Measurements from ENCODE around the gene NEU3.

NEU3 gene

GRCh38 chr11:75004215-75004614 lies 15.5 kb downstream of the NEU3 start:
- Histone ChIP-seq H3K9me2 (replicated peaks; ENCODE audit: insufficient read depth, low read length) (no peaks in the 10 kb centered on the region), H2AFZ (ENCODE audit: low read length) (no peak overlapping the region), H3K36me3 (replicated peaks; ENCODE audit: insufficient read depth, low read length) (no peaks in the 10 kb centered on the region), H3K79me2 (ENCODE audit: low read length) (no peaks in the 10 kb centered on the region), H3K9ac (ENCODE audit: low read length) (no peak overlapping the region), H3K27me3 (replicated peaks; ENCODE audit: insufficient read depth, low read length) (no peaks in the 10 kb centered on the region), H3F3A (ENCODE audit: insufficient read depth, low read length) (peaks cover 7% of the 10 kb centered on the region; the same call in 1 of the 2 replicates), H3K27ac (ENCODE audit: low read length) (no peak overlapping the region), H4K20me1 (ENCODE audit: insufficient read depth, low read length) (no peaks in the 10 kb centered on the region; the same call in 1 of the 2 replicates), H3K4me2 (ENCODE audit: low read depth, low read length) (peak overlapping the region; percentile 6; the same call in 1 of the 2 replicates), H3K9me3 (replicated peaks; ENCODE audit: insufficient read depth, low read length) (no peaks in the 10 kb centered on the region), H3K4me1 (ENCODE audit: low read length) (peaks cover 14% of the 10 kb centered on the region), H3K4me3 (ENCODE audit: low read length) (no peak overlapping the region)
- peak; percentile 35 for DNase-seq
- no peak for TF ChIP-seq EZH2phosphoT487 (IDR thresholded peaks at IDR 0.05; ENCODE audit: low read length)
- no peak for TF ChIP-seq EZH2 (optimal IDR thresholded peaks at IDR 0.05; ENCODE audit: low read depth, low read length)
- TF ChIP-seq CTCF (IDR thresholded peaks at IDR 0.05; ENCODE audit: low read length) = no peak

GRCh38 chr11:75011357-75011756 lies 22.6 kb downstream of the NEU3 start:
- H3K27ac ChIP-seq (ENCODE audit: low read length) = no peak overlapping the region
- H3K9ac ChIP-seq (ENCODE audit: low read length) = no peak overlapping the region
- H3K4me2 ChIP-seq (ENCODE audit: low read depth, low read length) = no peak overlapping the region
- no peaks in the 10 kb centered on the region for H4K20me1 ChIP-seq (ENCODE audit: insufficient read depth, low read length)
- no peak for DNase-seq
- H3K9me3 ChIP-seq (replicated peaks; ENCODE audit: insufficient read depth, low read length) = no peaks in the 10 kb centered on the region
- no peaks in the 10 kb centered on the region for H3K4me1 ChIP-seq (ENCODE audit: low read length)
- no peaks in the 10 kb centered on the region for H3K79me2 ChIP-seq (ENCODE audit: low read length)
- H3K9me2 ChIP-seq (replicated peaks; ENCODE audit: insufficient read depth, low read length) = no peaks in the 10 kb centered on the region
- H3K4me3 ChIP-seq (ENCODE audit: low read length) = no peak overlapping the region
- no peaks in the 10 kb centered on the region for H3K27me3 ChIP-seq (replicated peaks; ENCODE audit: insufficient read depth, low read length)
- no peaks in the 10 kb centered on the region for H3K36me3 ChIP-seq (replicated peaks; ENCODE audit: insufficient read depth, low read length)
- TF ChIP-seq EZH2 (optimal IDR thresholded peaks at IDR 0.05; ENCODE audit: low read depth, low read length) (no peak), CTCF (IDR thresholded peaks at IDR 0.05; ENCODE audit: low read length) (no peak), EZH2phosphoT487 (IDR thresholded peaks at IDR 0.05; ENCODE audit: low read length) (no peak)
- no peak overlapping the region for H2AFZ ChIP-seq (ENCODE audit: low read length)
- no peaks in the 10 kb centered on the region for H3F3A ChIP-seq (ENCODE audit: insufficient read depth, low read length)

DNA sequence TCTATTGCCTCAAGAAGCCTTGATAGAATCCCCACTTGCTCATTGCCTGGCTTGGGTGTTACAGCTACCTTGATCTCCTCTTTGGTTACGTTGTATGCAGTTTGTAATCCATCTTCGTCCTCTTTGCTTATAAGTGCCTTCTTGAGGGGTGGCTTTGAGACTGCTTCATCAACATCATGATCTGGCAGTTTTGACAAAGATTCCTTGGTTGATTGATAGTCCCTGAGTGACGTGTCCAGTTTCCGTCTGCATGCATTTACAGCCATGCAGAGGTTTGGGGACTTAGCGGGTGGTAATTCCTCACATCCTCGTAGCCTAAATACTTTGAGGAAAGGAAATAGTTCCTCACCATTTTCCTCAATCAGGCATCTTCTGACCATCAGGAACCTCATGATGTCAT lies 23.1 kb downstream of the NEU3 start:
- Histone ChIP-seq H2AFZ (ENCODE audit: low read length) (no peak overlapping the region), H3K4me2 (ENCODE audit: low read depth, low read length) (no peak overlapping the region), H4K20me1 (ENCODE audit: insufficient read depth, low read length) (no peaks in the 10 kb centered on the region), H3K79me2 (ENCODE audit: low read length) (no peaks in the 10 kb centered on the region), H3K9me2 (replicated peaks; ENCODE audit: insufficient read depth, low read length) (no peaks in the 10 kb centered on the region), H3K36me3 (replicated peaks; ENCODE audit: insufficient read depth, low read length) (no peaks in the 10 kb centered on the region), H3K27me3 (replicated peaks; ENCODE audit: insufficient read depth, low read length) (no peaks in the 10 kb centered on the region), H3K9me3 (replicated peaks; ENCODE audit: insufficient read depth, low read length) (no peaks in the 10 kb centered on the region), H3K4me1 (ENCODE audit: low read length) (no peaks in the 10 kb centered on the region), H3K4me3 (ENCODE audit: low read length) (no peak overlapping the region), H3F3A (ENCODE audit: insufficient read depth, low read length) (no peaks in the 10 kb centered on the region), H3K9ac (ENCODE audit: low read length) (no peak overlapping the region), H3K27ac (ENCODE audit: low read length) (no peak overlapping the region)
- DNase-seq = no peak
- TF ChIP-seq EZH2phosphoT487 (IDR thresholded peaks at IDR 0.05; ENCODE audit: low read length) = no peak

GRCh38 chr11:75013051-75013450 lies 24.3 kb downstream of the NEU3 start:
- H3K9me3 ChIP-seq (replicated peaks; ENCODE audit: insufficient read depth, low read length) = no peaks in the 10 kb centered on the region
- no peaks in the 10 kb centered on the region for H3K27me3 ChIP-seq (replicated peaks; ENCODE audit: insufficient read depth, low read length)
- H3K27ac ChIP-seq (ENCODE audit: low read length) = no peak overlapping the region
- H4K20me1 ChIP-seq (ENCODE audit: insufficient read depth, low read length) = no peaks in the 10 kb centered on the region
- no peak overlapping the region for H3K4me3 ChIP-seq (ENCODE audit: low read length)
- no peaks in the 10 kb centered on the region for H3K4me1 ChIP-seq (ENCODE audit: low read length)
- no peak overlapping the region for H3K9ac ChIP-seq (ENCODE audit: low read length)
- no peaks in the 10 kb centered on the region for H3K79me2 ChIP-seq (ENCODE audit: low read length)
- H2AFZ ChIP-seq (ENCODE audit: low read length) = no peak overlapping the region
- no peak overlapping the region for H3K4me2 ChIP-seq (ENCODE audit: low read depth, low read length)
- H3K36me3 ChIP-seq (replicated peaks; ENCODE audit: insufficient read depth, low read length) = no peaks in the 10 kb centered on the region
- no peak for TF ChIP-seq EZH2 (optimal IDR thresholded peaks at IDR 0.05; ENCODE audit: low read depth, low read length)
- no peak for TF ChIP-seq EZH2phosphoT487 (IDR thresholded peaks at IDR 0.05; ENCODE audit: low read length)
- TF ChIP-seq CTCF (IDR thresholded peaks at IDR 0.05; ENCODE audit: low read length) = no peak
- no peaks in the 10 kb centered on the region for H3F3A ChIP-seq (ENCODE audit: insufficient read depth, low read length)
- H3K9me2 ChIP-seq (replicated peaks; ENCODE audit: insufficient read depth, low read length) = no peaks in the 10 kb centered on the region
- DNase-seq = no peak
